Naive thymus-derived CD8-positive, alpha-beta T cell (primary cell): ENCODE data around the gene CABP1. TPM values are rescaled to one million over a fixed set of nuclear protein-coding genes. Genes with fewer than 3 reads are reported as not detected.

Experiments
- ATAC-seq, 2 donors: fragments of 150-1000 bp; cut with Tn5 transposase in 1 of 2; sonication (Bioruptor Pico), chemical (Tn5 transposase) in 1 of 2; 1 replicate in 1 of 2; 2 replicates in 1 of 2; pipeline ENCODE4 v1.10.0; 2021; ENCODE audit warnings: mild to moderate bottlenecking in 2 of 2, moderate library complexity in 2 of 2
- POLR2A ChIA-PET: fragments of 350-600 bp; sonication (Branson Sonifier 250); formaldehyde crosslinking; loops from one replicate; lab custom pipeline; 2021; ENCODE audit warnings: antibody characterized with exemption; lab: Charles Lee
- DNase-seq, 10 donors: peaks; one replicate each; pipeline versions ENCODE4 v3.0.0 to v3.0.0-alpha.2; 2020 to 2022
- H3K27ac Mint-ChIP-seq, 10 donors: one replicate each; pipeline ENCODE4 v1.8.0; 2020 to 2022; ENCODE audit warnings: mild to moderate bottlenecking in 10 of 10, mixed read lengths in 10 of 10, moderate library complexity in 4 of 10, inconsistent platforms in 1 of 10
- H3K27me3 Mint-ChIP-seq, 5 donors: one replicate each; pipeline ENCODE4 v1.8.0; 2021 to 2022; ENCODE audit warnings: mixed read lengths in 5 of 5
- H3K36me3 Mint-ChIP-seq, 3 donors: one replicate each; pipeline ENCODE4 v1.8.0; 2020 to 2022; ENCODE audit warnings: mixed read lengths in 3 of 3, mild to moderate bottlenecking in 2 of 3, inconsistent platforms in 1 of 3
- H3K4me1 Mint-ChIP-seq, 4 donors: one replicate each; pipeline ENCODE4 v1.8.0; 2021 to 2022; ENCODE audit warnings: mixed read lengths in 4 of 4
- H3K4me3 Mint-ChIP-seq, 10 donors: one replicate each; pipeline ENCODE4 v1.8.0; 2020 to 2022; ENCODE audit warnings: mild to moderate bottlenecking in 10 of 10, mixed read lengths in 10 of 10, moderate library complexity in 6 of 10, inconsistent platforms in 1 of 10
- H3K9me3 Mint-ChIP-seq, 9 donors: one replicate each; pipeline ENCODE4 v1.8.0; 2020 to 2022; ENCODE audit warnings: mixed read lengths in 9 of 9, mild to moderate bottlenecking in 3 of 9, inconsistent platforms in 1 of 9, moderate library complexity in 1 of 9
- polyA plus RNA-seq, 3 donors: library from polyadenylated mRNA; unstranded; fragments of 300-500 nt; fragmentation: Illumina TruSeq; gene quantifications; one replicate each; pipeline ENCODE4 v1.2.3, GENCODE V29; 2021
- total RNA-seq, 8 experiments: library from RNA in 2 of 8; stranded (reverse) in 2 of 8; gene quantifications; one replicate each; pipeline ENCODE4 v1.2.3 and lab custom pipeline; 2021 to 2026

The CABP1 gene
- total and polyA plus RNA-seq, 5 experiments from 2014 or later, result 0.34 TPM; not detected in 4

DNA sequence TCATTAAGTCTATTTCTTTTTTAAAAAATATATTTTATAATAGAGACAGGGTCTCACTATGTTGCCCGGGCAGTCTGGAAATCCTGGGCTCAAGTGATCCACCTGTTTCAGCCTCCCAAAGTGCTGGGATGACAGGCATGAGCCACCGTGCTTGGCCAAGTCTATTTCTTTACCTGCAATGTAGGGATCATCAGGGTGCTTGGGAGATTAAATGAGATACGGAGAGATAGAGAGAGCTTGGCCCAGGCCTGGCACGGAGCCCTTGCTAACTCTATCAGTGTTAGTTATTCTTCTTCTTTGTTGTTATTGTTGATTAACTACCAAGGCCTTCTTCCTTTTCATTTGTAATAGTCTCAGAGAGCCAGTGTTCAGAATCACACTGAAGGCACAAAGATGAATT lies 3.1 kb downstream of the CABP1 start:
- ATAC-seq, result no peak
- H3K27ac Mint-ChIP-seq, result no peak overlapping the region
- POLR2A ChIA-PET, result no interaction called here
- no peaks in the 10 kb centered on the region for H3K36me3 Mint-ChIP-seq
- peaks cover 6 to 16% (median 14%) of the 10 kb centered on the region in 4 donors for H3K4me1 Mint-ChIP-seq
- no peaks in the 10 kb centered on the region for H3K9me3 Mint-ChIP-seq
- no peak overlapping the region for H3K4me3 Mint-ChIP-seq
- H3K27me3 Mint-ChIP-seq, result peaks cover 24 to 70% (median 55%) of the 10 kb centered on the region in 5 donors
- DNase-seq, result no peak

DNA sequence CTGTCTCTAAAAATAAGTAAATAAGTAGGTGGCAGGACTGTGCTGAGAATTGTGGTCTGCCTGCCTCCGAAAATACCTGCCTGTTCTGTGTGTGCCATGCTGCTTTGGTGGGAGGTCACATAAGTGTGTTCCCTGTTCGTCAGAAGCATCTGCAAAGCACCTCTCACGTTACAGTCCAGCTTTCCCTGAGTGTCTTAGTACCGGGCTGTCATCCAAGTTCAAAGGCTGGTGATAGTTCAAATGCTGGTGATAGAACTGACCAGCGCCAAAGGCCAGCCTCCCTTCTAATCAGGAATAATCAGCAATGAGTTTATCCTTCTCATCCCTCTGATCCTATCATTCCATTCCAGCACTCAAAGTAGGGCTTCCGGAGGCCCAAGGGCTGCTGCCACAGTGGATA lies 5.6 kb downstream of the CABP1 start:
- ATAC-seq (no peak), DNase-seq (no peak)
- POLR2A ChIA-PET, result interaction anchor here (1.2 kb wide), 1 partner anchor 65 kb away, joined by 4 read pairs; the partner anchor contains the start of gene UNC119B
- no peak overlapping the region for H3K4me3 Mint-ChIP-seq
- peaks cover 12 to 26% (median 19%) of the 10 kb centered on the region in 4 donors for H3K4me1 Mint-ChIP-seq
- H3K27ac Mint-ChIP-seq, result no peak overlapping the region
- H3K36me3 Mint-ChIP-seq, result peaks cover 0 to 5% (median 0%) of the 10 kb centered on the region in 3 donors
- no peaks in the 10 kb centered on the region for H3K9me3 Mint-ChIP-seq
- peaks cover 35 to 94% (median 64%) of the 10 kb centered on the region in 5 donors for H3K27me3 Mint-ChIP-seq

DNA sequence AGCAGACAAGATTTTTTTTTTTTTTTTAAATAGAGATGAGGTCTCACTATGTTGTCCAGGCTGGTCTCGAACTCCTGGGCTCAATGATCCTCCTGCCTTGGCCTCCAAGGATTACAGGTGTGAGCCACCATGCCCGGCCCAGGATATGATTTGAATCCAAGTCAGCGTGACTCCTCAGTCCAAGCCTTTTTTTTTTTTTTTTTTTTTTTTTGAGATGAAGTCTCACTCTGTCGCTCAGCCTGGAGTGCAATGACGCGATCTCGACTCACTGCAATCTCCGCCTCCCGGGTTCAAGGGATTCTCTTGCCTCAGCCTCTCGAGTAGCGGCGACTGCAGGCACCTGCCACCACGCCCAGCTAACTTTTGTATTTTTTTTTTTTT lies 6.9 kb downstream of the CABP1 start:
- Mint-ChIP-seq H3K4me3 (no peak overlapping the region), H3K27ac (no peak overlapping the region), H3K36me3 (peaks cover 0 to 5% (median 0%) of the 10 kb centered on the region in 3 donors), H3K9me3 (no peaks in the 10 kb centered on the region), H3K4me1 (peaks cover 9 to 20% (median 12%) of the 10 kb centered on the region in 4 donors), H3K27me3 (peaks cover 28 to 95% (median 59%) of the 10 kb centered on the region in 5 donors)
- POLR2A ChIA-PET, result interaction anchor here (0.6 to 1.2 kb wide), 2 partner anchors 63 to 482 kb away, joined by 3 to 4 read pairs; partner anchors contain the start of gene UNC119B
- no peak for DNase-seq
- ATAC-seq, result no peak

DNA sequence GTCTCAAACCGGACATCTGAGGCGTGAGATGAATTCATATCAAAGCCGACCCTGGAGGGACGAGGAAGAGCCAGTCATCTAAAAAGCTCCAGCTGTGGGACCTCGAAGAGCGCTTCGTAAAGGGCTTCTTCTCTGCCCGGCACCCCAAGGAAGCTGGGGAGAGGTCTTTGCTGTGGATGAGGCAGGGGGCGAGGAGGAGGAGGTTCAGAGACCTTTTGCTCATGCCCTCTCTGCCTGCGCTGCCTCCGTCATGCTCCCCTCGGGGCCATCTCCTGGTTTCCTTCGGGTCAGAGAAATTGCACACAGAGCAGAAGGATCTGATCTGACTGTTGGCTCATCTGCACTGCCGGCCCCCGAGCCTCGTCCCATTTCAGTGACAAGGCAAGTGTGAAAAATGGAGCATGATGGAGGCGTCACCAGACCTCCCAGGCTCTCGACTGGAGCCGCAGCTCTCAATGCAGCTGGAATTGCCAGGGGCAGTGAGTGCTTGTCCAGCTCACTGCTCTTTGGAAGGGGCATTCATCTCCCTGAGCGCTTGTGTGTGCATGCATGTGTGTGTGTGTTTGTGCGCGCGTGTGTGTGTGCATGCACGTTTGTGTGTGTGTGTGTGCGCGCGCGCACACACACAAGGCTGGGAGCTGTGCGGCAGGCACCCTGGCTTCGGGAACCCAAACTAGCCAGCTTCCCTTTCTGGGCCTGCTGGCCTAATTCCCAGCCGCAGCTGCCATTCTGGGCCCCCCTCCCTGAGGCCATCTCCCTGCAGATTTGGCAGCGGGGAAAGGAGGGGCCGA lies 9.2 kb downstream of the CABP1 start:
- POLR2A ChIA-PET, result interaction anchor here (1.7 kb wide), 1 partner anchor 69 kb away, joined by 9 read pairs; the partner anchor contains the start of gene POP5
- no peak for DNase-seq
- peak in 1 of 2 donors; percentile 17 for ATAC-seq
- H3K9me3 Mint-ChIP-seq, result no peaks in the 10 kb centered on the region
- H3K4me3 Mint-ChIP-seq, result peak overlapping the region in 5 of 10 donors; percentile 37 to 65 (median 41)
- H3K36me3 Mint-ChIP-seq, result peaks cover 0 to 5% (median 0%) of the 10 kb centered on the region in 3 donors
- H3K27ac Mint-ChIP-seq, result no peak overlapping the region
- peaks cover 9 to 20% (median 14%) of the 10 kb centered on the region in 4 donors for H3K4me1 Mint-ChIP-seq
- H3K27me3 Mint-ChIP-seq, result peaks cover 27 to 95% (median 44%) of the 10 kb centered on the region in 5 donors

DNA sequence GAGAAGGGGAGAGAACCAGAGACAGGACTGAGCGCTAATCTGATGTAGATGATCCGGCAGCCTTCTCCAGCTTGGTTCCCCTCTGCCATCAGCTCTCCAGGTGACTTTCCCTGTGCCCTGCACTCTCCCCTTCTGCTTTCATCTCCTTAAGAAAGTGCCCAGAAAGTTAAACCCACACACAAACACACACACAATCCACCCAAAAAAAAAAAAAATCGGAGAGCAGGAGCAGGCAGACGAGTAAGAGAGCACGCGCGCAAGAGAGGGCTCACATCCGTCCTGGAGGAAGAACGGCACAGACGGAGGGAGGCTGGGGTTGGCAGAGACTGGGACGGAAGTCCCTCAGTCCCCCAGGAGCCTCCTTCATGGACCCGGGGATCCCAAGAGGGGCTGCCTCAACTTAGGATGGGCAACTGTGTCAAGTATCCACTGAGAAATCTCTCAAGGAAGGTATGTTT lies 9.8 kb downstream of the CABP1 start:
- Mint-ChIP-seq H3K36me3 (peaks cover 0 to 5% (median 0%) of the 10 kb centered on the region in 3 donors), H3K4me1 (peaks cover 9 to 20% (median 14%) of the 10 kb centered on the region in 4 donors), H3K9me3 (no peaks in the 10 kb centered on the region), H3K27ac (no peak overlapping the region), H3K27me3 (peaks cover 28 to 92% (median 39%) of the 10 kb centered on the region in 5 donors), H3K4me3 (no peak overlapping the region)
- ATAC-seq (no peak), DNase-seq (no peak)
- POLR2A ChIA-PET, result no interaction called here

DNA sequence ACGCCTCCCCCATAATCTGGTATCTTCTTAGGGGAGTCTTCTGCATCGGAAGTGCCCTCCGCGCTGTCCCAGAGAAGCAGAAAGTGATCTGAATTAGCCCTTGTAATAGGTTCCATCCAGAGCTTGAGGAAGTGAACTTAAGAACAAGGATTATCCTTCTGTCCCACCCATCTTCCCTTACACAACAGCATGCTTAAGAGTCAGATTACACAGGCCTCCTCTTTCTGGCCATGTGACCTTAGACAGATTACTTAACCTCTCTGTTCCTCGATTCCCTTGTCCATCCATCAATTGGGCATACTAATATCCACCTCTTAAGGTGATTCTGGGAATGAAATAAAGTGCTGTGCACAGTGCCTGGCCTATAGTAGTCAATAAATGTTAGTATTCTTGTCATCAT lies 11.4 kb downstream of the CABP1 start:
- no peaks in the 10 kb centered on the region for H3K9me3 Mint-ChIP-seq
- no peak overlapping the region for H3K4me3 Mint-ChIP-seq
- DNase-seq, result no peak
- ATAC-seq, result no peak
- H3K36me3 Mint-ChIP-seq, result peaks cover 0 to 5% (median 0%) of the 10 kb centered on the region in 3 donors
- peaks cover 9 to 18% (median 13%) of the 10 kb centered on the region in 4 donors for H3K4me1 Mint-ChIP-seq
- POLR2A ChIA-PET, result no interaction called here
- no peak overlapping the region for H3K27ac Mint-ChIP-seq
- peaks cover 23 to 79% (median 28%) of the 10 kb centered on the region in 5 donors for H3K27me3 Mint-ChIP-seq

DNA sequence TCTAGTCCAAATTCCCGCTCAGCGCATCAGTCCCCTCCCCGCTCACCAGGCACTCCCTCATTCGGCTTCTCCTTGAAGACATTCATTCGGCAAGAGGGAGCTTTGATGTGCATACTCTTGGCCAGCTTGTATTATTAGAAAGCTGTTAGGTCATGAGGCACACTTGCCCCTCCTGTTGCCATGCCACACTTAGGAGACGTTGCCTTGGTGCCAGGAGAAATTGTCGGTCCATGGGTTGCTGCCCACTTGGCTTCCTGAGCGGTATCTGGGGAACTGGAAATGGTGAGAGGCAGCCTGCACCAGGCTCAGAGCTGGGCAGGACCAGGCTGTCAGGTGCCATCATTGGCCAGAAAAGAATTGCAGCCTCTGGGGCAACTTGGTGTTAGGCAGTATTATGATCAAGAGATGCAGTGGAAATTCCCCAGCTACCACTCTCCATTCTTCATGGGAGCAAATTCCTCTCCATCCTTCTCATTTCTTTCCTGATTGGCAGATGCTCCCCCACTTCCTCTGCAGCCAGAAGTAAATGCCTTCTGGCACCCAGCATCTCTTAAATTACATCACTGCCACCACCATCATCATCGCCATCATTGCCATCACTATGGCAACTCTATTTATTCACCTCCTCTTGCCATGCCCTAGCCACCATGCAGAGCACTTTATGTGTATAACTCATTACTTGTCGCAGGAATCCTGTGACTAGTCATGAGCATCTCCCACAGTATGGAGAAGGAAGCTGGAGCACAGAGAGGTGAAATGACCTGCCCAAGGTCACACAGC lies 12.4 kb downstream of the CABP1 start:
- ATAC-seq, result no peak
- Mint-ChIP-seq H3K27me3 (peaks cover 20 to 71% (median 25%) of the 10 kb centered on the region in 5 donors), H3K36me3 (peaks cover 0 to 5% (median 0%) of the 10 kb centered on the region in 3 donors), H3K4me1 (peaks cover 6 to 13% (median 10%) of the 10 kb centered on the region in 4 donors), H3K27ac (peak overlapping the region in 2 of 10 donors; percentile 54 to 69), H3K4me3 (no peak overlapping the region), H3K9me3 (no peaks in the 10 kb centered on the region)
- POLR2A ChIA-PET, result no interaction called here
- DNase-seq, result no peak

DNA sequence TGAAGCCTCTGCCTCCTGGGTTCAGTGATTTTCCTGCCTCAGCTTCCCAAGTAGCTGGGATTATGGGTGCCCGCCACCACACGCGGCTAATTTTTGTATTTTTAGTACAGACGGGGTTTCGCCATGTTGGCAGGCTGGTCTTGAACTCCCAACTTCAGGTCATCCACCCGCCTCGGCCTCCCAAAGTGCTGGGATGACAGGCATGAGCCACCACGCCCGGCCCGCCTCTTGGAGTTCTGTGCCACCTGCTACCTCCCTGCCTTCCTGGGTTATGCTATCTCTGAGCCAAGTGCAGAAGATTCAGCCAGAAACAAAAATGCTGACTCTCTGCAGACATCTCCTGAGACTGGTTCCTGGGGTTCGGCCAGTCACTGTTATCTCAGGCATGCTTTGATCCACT lies 13.2 kb downstream of the CABP1 start:
- POLR2A ChIA-PET, result no interaction called here
- ATAC-seq, result no peak
- no peak for DNase-seq
- Mint-ChIP-seq H3K9me3 (no peaks in the 10 kb centered on the region), H3K4me3 (no peak overlapping the region), H3K36me3 (peaks cover 0 to 5% (median 0%) of the 10 kb centered on the region in 3 donors), H3K27ac (no peak overlapping the region), H3K27me3 (peaks cover 16 to 63% (median 18%) of the 10 kb centered on the region in 5 donors), H3K4me1 (peaks cover 6 to 13% (median 10%) of the 10 kb centered on the region in 4 donors)

DNA sequence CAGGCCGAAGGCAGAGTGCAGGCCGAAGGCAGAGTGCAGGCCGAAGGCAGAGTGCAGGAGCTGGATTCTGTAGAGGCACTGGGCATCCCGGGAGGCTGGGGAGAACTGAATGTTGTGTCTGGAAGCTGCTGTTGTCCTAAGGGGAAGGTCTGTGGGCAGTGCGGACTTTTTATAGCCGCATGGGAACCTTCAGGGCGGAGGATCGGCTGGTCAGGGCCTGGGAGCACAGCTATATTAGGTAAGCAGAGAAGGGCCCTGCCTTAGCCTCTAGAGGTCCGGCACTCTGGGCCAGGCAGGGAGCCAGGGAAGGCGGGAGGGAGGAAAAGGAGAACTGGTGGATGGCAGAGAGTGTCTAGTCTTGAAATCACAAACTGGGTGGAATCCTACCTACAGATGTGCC lies 14.2 kb downstream of the CABP1 start:
- POLR2A ChIA-PET, result no interaction called here
- Mint-ChIP-seq H3K36me3 (no peaks in the 10 kb centered on the region), H3K9me3 (no peaks in the 10 kb centered on the region), H3K27ac (peak overlapping the region in 1 of 10 donors; percentile 28), H3K27me3 (peaks cover 11 to 53% (median 14%) of the 10 kb centered on the region in 5 donors), H3K4me1 (peaks cover 0 to 4% (median 2%) of the 10 kb centered on the region in 4 donors), H3K4me3 (no peak overlapping the region)
- DNase-seq (no peak), ATAC-seq (no peak)

DNA sequence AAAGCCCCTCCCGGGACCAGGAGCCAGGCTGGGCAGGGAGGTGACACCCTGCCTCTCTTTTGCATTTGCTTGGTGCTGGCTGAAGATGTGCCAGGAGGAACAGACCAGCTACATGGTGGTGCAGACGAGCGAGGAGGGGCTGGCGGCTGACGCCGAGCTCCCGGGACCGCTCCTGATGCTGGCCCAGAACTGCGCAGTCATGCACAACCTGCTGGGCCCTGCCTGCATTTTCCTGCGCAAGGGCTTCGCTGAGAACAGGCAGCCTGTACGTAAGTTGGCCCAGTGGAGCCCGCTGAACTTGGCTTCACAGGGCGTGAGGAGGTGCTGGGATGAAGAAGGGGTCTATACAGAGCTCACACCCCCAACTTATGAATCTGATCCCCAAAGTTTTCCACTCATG lies 15.6 kb downstream of the CABP1 start:
- Mint-ChIP-seq H3K27ac (no peak overlapping the region), H3K36me3 (no peaks in the 10 kb centered on the region), H3K27me3 (peaks cover 5 to 40% (median 10%) of the 10 kb centered on the region in 5 donors), H3K4me1 (peaks cover 0 to 3% (median 1%) of the 10 kb centered on the region in 4 donors), H3K4me3 (no peak overlapping the region), H3K9me3 (no peaks in the 10 kb centered on the region)
- POLR2A ChIA-PET, result no interaction called here
- no peak for DNase-seq
- ATAC-seq, result no peak

DNA sequence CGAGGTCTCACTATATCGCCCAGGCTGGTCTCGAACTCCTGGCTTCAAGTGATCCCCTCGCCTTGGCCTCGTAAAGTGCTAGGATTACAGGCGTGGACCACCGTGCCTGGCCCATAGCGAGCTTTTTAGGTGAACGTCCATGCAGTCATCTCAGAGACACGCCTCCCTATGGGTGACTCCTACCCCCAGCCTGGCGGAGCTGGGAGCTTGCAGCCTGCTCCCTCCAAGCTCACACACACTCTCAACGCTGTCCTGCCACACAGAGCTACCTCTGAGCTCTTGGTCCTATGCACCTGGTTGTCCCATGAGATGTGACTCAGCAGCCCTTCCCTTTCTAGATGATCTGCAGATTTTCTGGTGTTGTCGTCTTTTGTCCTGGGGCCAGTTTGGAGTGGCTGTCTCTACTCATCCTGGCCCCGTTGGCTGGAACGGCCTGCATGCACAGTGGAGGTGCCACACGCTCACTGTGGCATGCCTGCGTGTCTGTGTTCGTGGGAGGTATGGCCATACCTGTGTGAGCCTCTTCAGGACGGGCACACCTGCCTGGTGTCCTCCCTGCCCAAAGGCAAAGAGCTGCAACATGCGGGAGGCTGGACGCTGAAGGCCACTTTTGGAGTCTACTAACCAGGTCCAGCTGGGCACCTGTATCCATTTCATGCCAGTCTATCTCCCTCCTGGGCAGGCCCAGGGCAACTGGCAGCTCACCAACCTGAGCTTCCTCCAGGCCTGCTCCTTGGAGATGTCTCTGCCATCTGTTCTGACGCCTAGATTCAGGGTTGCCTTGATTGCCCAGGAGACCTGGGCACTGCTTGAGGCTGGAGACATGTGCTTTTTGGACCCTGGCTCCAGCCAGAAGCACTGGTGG lies 18.1 kb downstream of the CABP1 start:
- H3K27me3 Mint-ChIP-seq, result peaks cover 0 to 14% (median 7%) of the 10 kb centered on the region in 5 donors
- ATAC-seq, result no peak
- H3K9me3 Mint-ChIP-seq, result no peaks in the 10 kb centered on the region
- DNase-seq, result no peak
- peak overlapping the region in 1 of 10 donors; percentile 53 for H3K27ac Mint-ChIP-seq
- H3K4me1 Mint-ChIP-seq, result peaks cover 0 to 7% (median 1%) of the 10 kb centered on the region in 4 donors
- POLR2A ChIA-PET, result no interaction called here
- no peaks in the 10 kb centered on the region for H3K36me3 Mint-ChIP-seq
- H3K4me3 Mint-ChIP-seq, result no peak overlapping the region

DNA sequence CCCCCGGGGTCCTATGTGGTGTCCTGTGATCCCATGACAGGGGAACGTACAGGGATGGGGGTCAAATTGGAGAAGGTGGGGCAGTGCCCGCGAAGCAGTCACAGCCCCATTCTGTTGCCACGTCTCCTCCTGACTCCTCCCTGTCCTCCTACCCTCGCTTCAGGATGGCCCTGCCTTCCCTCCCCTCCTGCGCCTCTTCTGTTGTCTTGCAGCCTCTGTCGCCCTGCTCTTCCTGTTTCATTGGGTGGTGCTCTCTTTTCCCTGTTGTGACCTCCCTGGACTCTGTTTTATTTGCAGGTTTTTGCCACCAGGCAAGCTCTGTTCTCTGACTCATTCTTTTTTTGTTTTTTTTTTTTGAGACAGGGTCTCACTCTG lies 18.7 kb downstream of the CABP1 start:
- Mint-ChIP-seq H3K27me3 (peaks cover 0 to 8% (median 3%) of the 10 kb centered on the region in 5 donors), H3K4me1 (peaks cover 0 to 4% (median 1%) of the 10 kb centered on the region in 4 donors), H3K9me3 (no peaks in the 10 kb centered on the region), H3K27ac (peak overlapping the region in 1 of 10 donors; percentile 53), H3K4me3 (no peak overlapping the region), H3K36me3 (no peaks in the 10 kb centered on the region)
- DNase-seq (no peak), ATAC-seq (no peak)
- POLR2A ChIA-PET, result no interaction called here
